C4-2B (cell line): Measurements from ENCODE around the gene GRM5.

Experiments used
- H3K27ac ChIP-seq: fragments of 450-650 bp; 2 replicates; pipeline ENCODE4 v1.5.1; 2017
- ZFX ChIP-seq: fragments of 450-650 bp; IDR thresholded peaks from 2 replicates; pipeline ENCODE4 v1.6.1; 2017
- TF ChIP-seq, protein P1 (sequence below): fragments of 450-650 bp; conservative IDR thresholded peaks from 2 replicates; pipeline ENCODE4 v1.5.1; 2017; ENCODE audit warnings: mild to moderate bottlenecking

GRM5 gene

DNA sequence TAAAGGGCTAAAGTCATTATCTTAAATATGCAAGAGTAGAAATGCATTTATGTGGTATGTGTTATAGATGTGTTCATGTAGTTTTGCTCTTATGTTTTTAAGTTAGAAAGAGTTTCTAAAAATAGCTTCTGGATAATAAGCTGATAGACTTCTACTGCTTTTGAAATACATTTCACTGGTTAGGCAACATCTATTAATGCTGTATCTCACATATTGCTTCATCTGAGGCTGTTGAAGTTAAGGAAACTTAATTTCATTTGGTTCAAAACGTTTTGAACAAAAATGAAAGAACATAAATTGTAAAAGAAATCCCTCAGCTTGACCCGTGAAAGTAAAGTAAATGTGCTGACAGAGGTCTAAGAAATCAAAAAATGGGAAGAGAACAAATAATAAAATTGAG lies 564.2 kb downstream of the GRM5 start:
- TF ChIP-seq, protein P1, sequence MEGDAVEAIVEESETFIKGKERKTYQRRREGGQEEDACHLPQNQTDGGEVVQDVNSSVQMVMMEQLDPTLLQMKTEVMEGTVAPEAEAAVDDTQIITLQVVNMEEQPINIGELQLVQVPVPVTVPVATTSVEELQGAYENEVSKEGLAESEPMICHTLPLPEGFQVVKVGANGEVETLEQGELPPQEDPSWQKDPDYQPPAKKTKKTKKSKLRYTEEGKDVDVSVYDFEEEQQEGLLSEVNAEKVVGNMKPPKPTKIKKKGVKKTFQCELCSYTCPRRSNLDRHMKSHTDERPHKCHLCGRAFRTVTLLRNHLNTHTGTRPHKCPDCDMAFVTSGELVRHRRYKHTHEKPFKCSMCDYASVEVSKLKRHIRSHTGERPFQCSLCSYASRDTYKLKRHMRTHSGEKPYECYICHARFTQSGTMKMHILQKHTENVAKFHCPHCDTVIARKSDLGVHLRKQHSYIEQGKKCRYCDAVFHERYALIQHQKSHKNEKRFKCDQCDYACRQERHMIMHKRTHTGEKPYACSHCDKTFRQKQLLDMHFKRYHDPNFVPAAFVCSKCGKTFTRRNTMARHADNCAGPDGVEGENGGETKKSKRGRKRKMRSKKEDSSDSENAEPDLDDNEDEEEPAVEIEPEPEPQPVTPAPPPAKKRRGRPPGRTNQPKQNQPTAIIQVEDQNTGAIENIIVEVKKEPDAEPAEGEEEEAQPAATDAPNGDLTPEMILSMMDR, result no peak
- TF ChIP-seq ZFX, result no peak

GRCh38 chr11:88495836-88496235 lies 569.9 kb downstream of the GRM5 start:
- no peak overlapping the region for H3K27ac ChIP-seq
- no peak for TF ChIP-seq ZFX
- TF ChIP-seq, protein P1, result no peak

More for the DNA sequence above, 564.2 kb downstream of the GRM5 start:
- no peak overlapping the region for H3K27ac ChIP-seq

DNA sequence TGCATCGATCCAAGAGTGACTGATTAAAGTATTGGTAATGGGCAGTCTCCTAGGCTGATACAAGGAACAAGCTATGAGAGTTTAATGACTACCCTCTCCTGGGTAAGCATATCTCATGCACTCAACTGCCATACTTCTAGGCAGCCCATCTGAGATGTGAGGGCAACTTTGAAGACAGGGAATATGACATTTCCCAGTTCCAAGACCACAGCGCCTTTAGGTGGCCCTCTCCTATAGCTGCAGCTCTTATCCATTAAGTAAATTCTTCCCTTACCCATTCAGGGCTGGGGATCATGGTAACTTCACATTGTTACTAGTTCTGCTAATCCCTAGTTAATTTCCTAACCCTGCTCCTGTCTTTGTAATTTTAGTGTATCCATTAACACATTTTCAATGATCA lies 570.9 kb downstream of the GRM5 start:
- no peak overlapping the region for H3K27ac ChIP-seq
- TF ChIP-seq, protein P1, result no peak
- no peak for TF ChIP-seq ZFX

DNA sequence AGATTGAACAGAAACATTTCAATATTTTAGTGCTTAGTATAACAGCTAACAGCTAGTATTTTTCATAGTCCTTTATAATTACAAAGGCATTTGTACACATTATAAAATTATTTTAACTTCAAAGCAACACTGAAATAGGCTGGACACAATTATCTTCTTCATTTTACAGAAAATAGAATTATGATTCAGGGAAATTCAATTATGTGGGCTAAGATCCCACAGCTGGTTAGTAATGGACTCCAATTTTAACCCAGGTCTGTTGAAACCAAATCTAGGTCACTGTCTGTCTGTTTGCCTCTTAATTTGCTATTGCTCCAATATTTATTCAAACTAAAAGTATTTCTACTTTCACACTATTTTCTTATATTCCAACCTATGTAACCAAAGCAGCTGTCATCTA lies 574.1 kb downstream of the GRM5 start:
- TF ChIP-seq, protein P1, result no peak
- no peak for TF ChIP-seq ZFX
- no peak overlapping the region for H3K27ac ChIP-seq

GRCh38 chr11:88489030-88489429 lies 576.8 kb downstream of the GRM5 start:
- no peak overlapping the region for H3K27ac ChIP-seq
- TF ChIP-seq, protein P1, result no peak
- TF ChIP-seq ZFX, result no peak

DNA sequence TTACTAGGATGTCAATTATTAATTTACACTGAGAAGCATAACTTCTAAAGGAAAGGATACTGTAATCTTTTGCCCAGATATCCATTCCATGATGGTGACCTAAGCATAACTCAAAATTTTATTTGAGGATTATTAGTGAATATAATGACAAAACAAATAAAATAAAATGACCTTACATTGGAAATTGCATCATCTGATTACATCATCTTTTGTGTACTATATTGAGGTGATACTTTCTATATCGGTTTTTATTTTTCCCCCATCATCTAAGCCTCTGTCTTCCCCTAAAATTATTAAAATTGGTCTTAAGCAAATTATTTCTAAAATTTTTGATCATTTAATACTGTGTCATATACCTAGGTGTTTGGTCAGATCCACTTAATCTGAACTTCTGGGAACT lies 578.1 kb downstream of the GRM5 start:
- H3K27ac ChIP-seq, result no peak overlapping the region
- TF ChIP-seq ZFX, result no peak
- TF ChIP-seq, protein P1, result no peak

DNA sequence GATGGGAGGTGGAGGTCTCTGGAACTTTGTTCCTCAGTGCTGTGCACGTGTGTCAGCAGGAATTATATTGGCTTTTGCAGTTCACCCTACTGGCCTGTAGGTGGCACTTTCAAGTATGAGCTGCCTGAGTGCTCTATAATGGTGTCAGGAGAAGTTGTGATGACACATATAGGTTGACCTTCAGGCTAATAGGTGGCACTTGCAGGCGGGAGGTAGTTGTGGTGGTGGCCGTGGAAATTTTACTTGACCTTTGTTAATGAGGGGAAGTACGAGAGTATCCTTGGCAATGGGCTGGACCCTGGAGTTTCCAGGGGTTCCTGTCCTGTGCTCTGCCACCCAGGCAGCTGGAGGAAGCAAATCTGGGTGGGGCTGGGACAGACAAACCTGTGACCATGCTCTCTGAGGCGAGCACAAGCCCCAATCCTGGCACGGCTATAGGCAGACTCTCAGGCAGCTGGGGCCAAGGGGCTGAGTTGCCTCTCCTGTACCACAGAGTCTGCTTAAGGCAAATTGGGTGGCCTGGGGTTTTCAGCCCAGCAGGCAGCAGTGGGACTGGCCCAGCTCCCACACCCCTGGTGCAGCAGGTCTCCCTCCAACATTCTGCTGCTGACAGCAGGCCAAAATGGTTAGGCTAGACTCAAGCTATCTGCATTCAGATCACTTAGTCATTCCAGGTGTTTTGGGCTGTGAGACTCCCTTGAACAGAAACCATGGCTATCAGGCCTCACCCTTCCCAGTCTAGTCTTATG lies 580.7 kb downstream of the GRM5 start:
- TF ChIP-seq, protein P1, result peak; percentile 92
- no peak for TF ChIP-seq ZFX
- H3K27ac ChIP-seq, result no peak overlapping the region
